ENCODE measurements around the gene ZNF581. TPM values are rescaled to one million over a fixed set of nuclear protein-coding genes. Genes with fewer than 3 reads are reported as not detected.

The ZNF581 gene
- total and polyA plus RNA-seq, 4 experiments from 2014 or later, result 21.2 to 28.5 (median 23.0) TPM

DNA sequence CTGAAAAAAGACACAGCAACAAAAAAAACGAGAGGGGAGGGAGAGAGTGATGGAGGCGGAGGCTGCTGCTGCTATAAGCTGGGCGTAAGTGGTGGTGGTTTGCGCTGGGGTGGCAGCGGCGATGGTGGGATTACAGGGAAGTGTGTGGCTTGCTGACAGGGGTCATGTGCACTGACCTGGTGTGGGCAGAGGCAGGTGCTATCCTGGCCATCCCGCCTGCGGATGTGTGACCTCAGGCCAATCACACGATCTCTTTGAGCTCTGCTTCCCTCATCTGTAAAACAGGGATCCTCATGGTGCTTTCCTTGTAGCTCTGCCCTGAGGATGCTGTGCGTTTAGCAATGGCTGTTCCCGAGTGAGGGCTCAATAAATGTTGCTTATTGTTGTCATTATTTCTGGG is 5.9 kb upstream of the ZNF581 start:
- Mint-ChIP-seq H3K36me3 (peaks cover 14 to 28% of the 10 kb centered on the region in 2 donors), H3K27ac (peak overlapping the region in 6 of 7 donors; percentile 11 to 100 (median 68)), H3K9me3 (peaks cover 0 to 4% (median 0%) of the 10 kb centered on the region in 8 donors), H3K4me3 (peak overlapping the region in 7 of 8 donors; percentile 52 to 100 (median 72)), H3K27me3 (no peaks in the 10 kb centered on the region), H3K4me1 (peaks cover 47 to 76% (median 59%) of the 10 kb centered on the region in 4 donors)
- peak in 1 of 5 donors; percentile 16 for DNase-seq
- Histone ChIP-seq H3K27ac (ENCODE audit: low read depth, low read length) (no peak overlapping the region), H3K4me3 (ENCODE audit: low read length in 2 of 2) (no peak overlapping the region), H3K4me1 (ENCODE audit: insufficient read depth, low read length) (peaks cover 59% of the 10 kb centered on the region), H3K9me3 (ENCODE audit: control insufficient read depth in 1 of 2, low read length in 2 of 2) (no peaks in the 10 kb centered on the region), H3K36me3 (ENCODE audit: insufficient read depth, low read length) (no peaks in the 10 kb centered on the region), H3K27me3 (ENCODE audit: insufficient read depth, low read length) (no peaks in the 10 kb centered on the region)
- POLR2A ChIA-PET (ENCODE audit: partially characterized antibody), result interaction anchor here (0.7 to 9.9 kb wide), 8 partner anchors 10 to 161 kb away, joined by 3 to 91 read pairs (median 9); partner anchors contain the start of genes CCDC106, FIZ1, U2AF2 and ZNF524
- intact Hi-C loops (cut with micrococcal nuclease), result loop anchor here (10.0 kb wide), 1 partner anchor 383 kb away; the partner anchor contains the start of gene PPP6R1
- CTCF ChIA-PET (ENCODE audit: partially characterized antibody), result interaction anchor here (0.8 to 3.8 kb wide), 9 partner anchors 9 to 170 kb away, joined by 3 to 17 read pairs (median 4); partner anchors contain the start of gene ZNF865

DNA sequence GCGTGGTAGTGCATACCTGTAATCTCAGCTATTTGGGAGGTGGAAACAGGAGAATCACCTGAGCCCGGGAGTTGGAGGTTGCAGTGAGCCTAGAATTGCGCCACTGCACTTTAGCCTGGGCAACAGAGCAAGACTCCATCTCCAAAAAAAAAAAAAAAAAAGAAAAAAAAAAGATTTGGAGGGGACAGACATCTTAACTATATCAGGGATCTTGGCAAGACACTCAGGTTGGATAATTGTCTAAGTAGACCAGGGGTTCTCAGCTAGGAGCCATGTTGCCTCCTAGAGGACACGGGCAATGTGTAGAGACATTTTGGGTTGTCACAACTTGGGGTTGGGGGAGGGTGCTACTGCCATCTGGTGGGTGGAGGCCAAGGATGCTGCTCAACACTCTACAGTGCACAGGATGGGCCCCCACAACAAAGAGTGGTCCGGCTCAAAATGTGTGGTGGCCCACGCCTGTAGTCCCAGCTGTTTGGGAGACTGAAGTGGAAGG is 4.5 kb upstream of the ZNF581 start:
- peak overlapping the region; percentile 53 to 95 (median 88) for H3K27ac Mint-ChIP-seq
- peaks cover 52 to 80% (median 64%) of the 10 kb centered on the region in 4 donors for H3K4me1 Mint-ChIP-seq
- peak overlapping the region in 7 of 8 donors; percentile 40 to 88 (median 64) for H3K4me3 Mint-ChIP-seq
- Histone ChIP-seq H3K9me3 (ENCODE audit: control insufficient read depth in 1 of 2, low read length in 2 of 2) (no peaks in the 10 kb centered on the region), H3K27ac (ENCODE audit: low read depth, low read length) (no peak overlapping the region), H3K36me3 (ENCODE audit: insufficient read depth, low read length) (no peaks in the 10 kb centered on the region), H3K4me3 (ENCODE audit: low read length in 2 of 2) (no peak overlapping the region), H3K27me3 (ENCODE audit: insufficient read depth, low read length) (no peaks in the 10 kb centered on the region), H3K4me1 (ENCODE audit: insufficient read depth, low read length) (peaks cover 59% of the 10 kb centered on the region)
- peaks cover 0 to 4% (median 0%) of the 10 kb centered on the region in 8 donors for H3K9me3 Mint-ChIP-seq
- no peaks in the 10 kb centered on the region for H3K27me3 Mint-ChIP-seq
- peak; percentile 51 to 76 (median 54) for DNase-seq
- peaks cover 14 to 32% of the 10 kb centered on the region in 2 donors for H3K36me3 Mint-ChIP-seq
- ChIA-PET CTCF (ENCODE audit: partially characterized antibody) (interaction anchor here (0.7 to 3.8 kb wide), 6 partner anchors 12 to 135 kb away, joined by 3 to 17 read pairs (median 3); no protein-coding TSS in a partner anchor), POLR2A (ENCODE audit: partially characterized antibody) (interaction anchor here (1.0 to 9.9 kb wide), 5 partner anchors 9 to 39 kb away, joined by 3 to 91 read pairs (median 30); partner anchors contain the start of genes CCDC106, FIZ1, U2AF2 and ZNF524)
- intact Hi-C loops (cut with micrococcal nuclease), result loop anchor here (10.0 kb wide), 1 partner anchor 384 kb away; the partner anchor contains the start of gene PPP6R1

DNA sequence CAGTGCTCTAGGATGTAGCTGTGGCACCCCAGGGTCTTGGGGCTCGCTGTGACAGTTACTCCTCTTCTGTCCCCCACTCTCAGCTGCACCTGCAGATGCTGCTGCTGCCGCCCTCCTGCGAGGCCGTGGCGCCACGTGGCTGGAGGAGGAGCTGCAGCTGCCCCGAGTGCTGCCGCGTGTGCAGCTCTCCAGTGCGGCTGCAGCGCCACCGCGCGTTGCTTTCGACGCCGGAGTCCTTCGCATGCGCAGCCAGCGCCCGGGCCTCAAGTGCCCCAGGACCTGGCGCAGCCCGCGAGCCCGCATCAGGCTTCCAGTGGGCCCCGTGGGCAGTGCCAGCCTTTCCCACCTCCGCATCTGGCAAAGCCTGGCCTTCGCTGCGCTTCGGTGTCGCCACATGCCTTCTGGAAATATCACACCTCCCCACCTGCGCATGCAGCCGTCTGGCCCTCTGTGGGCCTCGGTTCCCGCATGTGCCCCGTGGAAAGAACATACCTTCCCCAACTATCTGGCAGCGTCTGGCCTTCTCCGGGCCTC is 3.3 kb upstream of the ZNF581 start:
- H3K27me3 Mint-ChIP-seq, result no peaks in the 10 kb centered on the region

DNA sequence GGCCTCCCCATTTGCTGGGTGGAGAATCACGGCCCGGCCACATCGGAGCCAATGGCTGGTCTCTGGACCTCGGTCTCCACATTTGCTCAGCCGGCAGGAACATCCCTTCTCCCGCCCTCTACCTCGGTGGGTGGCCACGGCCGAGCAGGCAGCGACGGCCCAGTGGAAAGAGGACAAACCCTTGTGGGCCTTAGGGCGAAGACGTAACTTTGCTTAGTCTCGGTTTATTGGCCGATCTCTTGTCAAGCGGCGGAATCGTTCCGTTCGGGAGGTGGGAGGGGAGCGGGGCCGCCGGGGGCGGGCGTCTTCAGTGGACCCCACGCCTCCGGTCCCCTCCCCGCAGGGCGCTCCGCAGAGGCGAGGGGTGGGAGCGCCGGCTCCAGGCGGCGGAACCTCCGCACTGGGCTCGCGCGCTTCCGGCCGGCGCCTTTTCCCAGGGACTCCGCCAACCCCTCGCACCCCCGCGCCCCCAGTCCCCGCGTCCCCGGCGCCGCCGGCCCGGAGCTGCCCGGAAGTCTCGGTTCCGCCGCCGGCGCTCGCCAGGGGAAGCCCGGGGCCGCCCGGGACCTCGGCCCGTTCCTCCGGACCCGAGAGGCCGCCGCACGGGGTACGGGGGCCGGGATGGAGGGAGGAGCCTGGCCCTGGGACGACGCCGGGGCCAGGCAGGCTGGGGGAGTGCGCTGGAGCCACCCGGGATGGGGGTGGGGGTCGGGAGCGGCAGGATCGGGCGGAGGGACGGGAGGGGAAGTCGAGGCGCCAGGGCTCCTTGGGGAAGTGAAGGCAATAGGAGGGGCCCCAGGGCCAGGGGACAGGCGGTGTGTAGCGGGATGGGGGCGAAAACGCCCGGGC is 2.6 kb upstream of the ZNF581 start, which contains the start of gene ZNF580:
ZNF580 (plus strand) TSS at position 426 of the 849 bp plus-strand sequence. CDS start 1,507 bp downstream, outside the sequence.
- Histone ChIP-seq H3K27ac (ENCODE audit: low read depth, low read length) (peak within 1 kb of the TSS; percentile 69), H3K4me1 (ENCODE audit: insufficient read depth, low read length) (peaks cover 59% of the 10 kb centered on the region), H3K9me3 (ENCODE audit: control insufficient read depth in 1 of 2, low read length in 2 of 2) (no peaks in the 10 kb centered on the region), H3K4me3 (ENCODE audit: low read length in 2 of 2) (peak within 1 kb of the TSS; percentile 78 to 83), H3K27me3 (ENCODE audit: insufficient read depth, low read length) (no peaks in the 10 kb centered on the region), H3K36me3 (ENCODE audit: insufficient read depth, low read length) (peaks cover 7% of the 10 kb centered on the region)
- H3K4me3 Mint-ChIP-seq, result peak within 1 kb of the TSS; percentile 82 to 94 (median 88)
- H3K4me1 Mint-ChIP-seq, result peaks cover 44 to 78% (median 61%) of the 10 kb centered on the region in 4 donors
- H3K9me3 Mint-ChIP-seq, result peaks cover 0 to 1% (median 0%) of the 10 kb centered on the region in 8 donors
- DNase-seq, result peak; percentile 35 to 66 (median 54)
- intact Hi-C loops (cut with micrococcal nuclease), result loop anchor here (1.0 to 5.0 kb wide), 4 partner anchors 8 to 524 kb away; partner anchors contain the start of genes PPP1R12C, UBE2S and ZNF865
- POLR2A ChIA-PET (ENCODE audit: partially characterized antibody), result interaction anchor here (1.0 to 9.9 kb wide), 6 partner anchors 13 to 1773 kb away, joined by 3 to 91 read pairs (median 6); partner anchors contain the start of genes FIZ1, ISOC2, MYADM and U2AF2
- no peaks in the 10 kb centered on the region for H3K27me3 Mint-ChIP-seq
- CTCF ChIA-PET (ENCODE audit: partially characterized antibody), result interaction anchor here (1.0 to 3.0 kb wide), 4 partner anchors 9 to 173 kb away, joined by 3 to 12 read pairs (median 5); no protein-coding TSS in a partner anchor
- peaks cover 14 to 30% of the 10 kb centered on the region in 2 donors for H3K36me3 Mint-ChIP-seq
- peak within 1 kb of the TSS; percentile 79 to 95 (median 94) for H3K27ac Mint-ChIP-seq

More for the DNA sequence above, 3.3 kb upstream of the ZNF581 start:
- Histone ChIP-seq H3K4me3 (ENCODE audit: low read length in 2 of 2) (peak overlapping the region in 1 of 2 donors; percentile 83), H3K27me3 (ENCODE audit: insufficient read depth, low read length) (no peaks in the 10 kb centered on the region), H3K27ac (ENCODE audit: low read depth, low read length) (peak overlapping the region; percentile 69), H3K36me3 (ENCODE audit: insufficient read depth, low read length) (peaks cover 3% of the 10 kb centered on the region), H3K4me1 (ENCODE audit: insufficient read depth, low read length) (peaks cover 65% of the 10 kb centered on the region), H3K9me3 (ENCODE audit: control insufficient read depth in 1 of 2, low read length in 2 of 2) (no peaks in the 10 kb centered on the region)
- Mint-ChIP-seq H3K9me3 (peaks cover 0 to 2% (median 0%) of the 10 kb centered on the region in 8 donors), H3K4me1 (peaks cover 48 to 79% (median 64%) of the 10 kb centered on the region in 4 donors), H3K4me3 (peak overlapping the region; percentile 68 to 82 (median 77)), H3K27ac (peak overlapping the region; percentile 75 to 95 (median 93)), H3K36me3 (peaks cover 10 to 31% of the 10 kb centered on the region in 2 donors)
- CTCF ChIA-PET (ENCODE audit: partially characterized antibody), result interaction anchor here (0.9 to 3.0 kb wide), 6 partner anchors 9 to 172 kb away, joined by 3 to 12 read pairs (median 4); partner anchors contain the start of gene ZNF865
- peak; percentile 73 to 80 (median 74) for DNase-seq
- intact Hi-C loops (cut with micrococcal nuclease), result loop anchor here (1.0 to 5.0 kb wide), 4 partner anchors 8 to 523 kb away; partner anchors contain the start of genes PPP1R12C, UBE2S and ZNF865
- POLR2A ChIA-PET (ENCODE audit: partially characterized antibody), result interaction anchor here (0.7 to 9.9 kb wide), 8 partner anchors 9 to 1772 kb away, joined by 3 to 91 read pairs (median 4); partner anchors contain the start of genes FIZ1, ISOC2, MYADM and U2AF2

DNA sequence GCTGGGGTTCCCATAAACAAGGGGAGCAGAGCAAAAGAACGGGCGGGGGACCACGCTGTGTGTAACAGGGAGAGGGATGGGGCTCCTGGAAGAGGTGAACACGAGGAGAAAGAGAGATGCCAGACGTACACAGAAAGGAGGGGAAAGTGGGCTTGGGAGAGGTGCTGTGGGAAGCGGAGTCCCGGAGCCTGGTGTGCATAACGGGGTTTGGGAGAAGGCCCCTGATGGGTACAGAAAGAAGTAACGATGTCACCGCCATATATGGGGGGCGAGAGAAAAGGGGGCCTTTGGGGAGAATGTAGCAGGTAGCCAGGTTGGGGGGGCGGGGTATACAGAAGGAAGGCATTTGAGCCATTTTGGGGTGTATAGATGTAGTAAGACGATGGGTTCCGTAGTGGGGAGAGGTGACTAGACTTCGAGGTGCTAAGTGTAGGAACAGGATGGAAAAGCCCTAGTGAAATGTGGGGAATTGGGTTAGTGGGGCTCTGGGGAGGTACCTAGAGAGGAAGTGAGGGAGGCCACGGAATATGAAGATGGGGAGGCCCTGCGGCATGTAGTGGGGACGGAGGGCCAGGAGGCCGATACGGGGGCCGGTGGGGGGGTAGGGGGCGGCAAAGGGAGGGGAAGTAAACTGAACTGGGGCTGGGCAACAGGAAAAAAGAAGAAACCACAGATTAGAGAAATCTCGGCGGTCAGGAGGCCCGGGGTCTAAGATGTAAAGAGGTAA is 1.9 kb upstream of the ZNF581 start:
- intact Hi-C loops (cut with micrococcal nuclease), result loop anchor here (5.0 kb wide), 3 partner anchors 34 to 524 kb away; partner anchors contain the start of genes PPP1R12C, UBE2S and ZNF865
- ChIA-PET POLR2A (ENCODE audit: partially characterized antibody) (interaction anchor here (1.2 to 9.9 kb wide), 14 partner anchors 8 to 1452 kb away, joined by 3 to 91 read pairs (median 10); partner anchors contain the start of genes FIZ1, MBOAT7, U2AF2 and ZNF524), CTCF (ENCODE audit: partially characterized antibody) (interaction anchor here (0.6 to 1.9 kb wide), 5 partner anchors 9 to 15 kb away, joined by 3 to 10 read pairs (median 4); no protein-coding TSS in a partner anchor)
- Mint-ChIP-seq H3K4me1 (peaks cover 36 to 71% (median 53%) of the 10 kb centered on the region in 4 donors), H3K27me3 (no peaks in the 10 kb centered on the region), H3K4me3 (peak overlapping the region; percentile 82 to 94 (median 88)), H3K36me3 (peaks cover 14 to 22% of the 10 kb centered on the region in 2 donors), H3K27ac (peak overlapping the region; percentile 79 to 95 (median 92)), H3K9me3 (peaks cover 0 to 1% (median 0%) of the 10 kb centered on the region in 8 donors)
- no peaks in the 10 kb centered on the region for H3K9me3 ChIP-seq (ENCODE audit: control insufficient read depth in 1 of 2, low read length in 2 of 2)
- H3K27me3 ChIP-seq (ENCODE audit: insufficient read depth, low read length), result no peaks in the 10 kb centered on the region
- DNase-seq, result peak in 2 of 5 donors; percentile 37 to 67
- H3K27ac ChIP-seq (ENCODE audit: low read depth, low read length), result peak overlapping the region; percentile 69
- H3K4me1 ChIP-seq (ENCODE audit: insufficient read depth, low read length), result peaks cover 51% of the 10 kb centered on the region
- H3K4me3 ChIP-seq (ENCODE audit: low read length in 2 of 2), result peak overlapping the region; percentile 78 to 83
- peaks cover 7% of the 10 kb centered on the region for H3K36me3 ChIP-seq (ENCODE audit: insufficient read depth, low read length)

Measured in CD4-positive, alpha-beta memory T cell (primary cell).